SK-N-SH (cell line): ENCODE data around the gene RREB1.

Experiments used
- CHD2 ChIP-seq: fragments of 150-350 bp; IDR thresholded peaks from 2 replicates; pipeline ENCODE4 v1.6.1; 2018; ENCODE audit warnings: low read length; ENCODE audit not compliant: partially characterized antibody
- CTCF ChIP-seq: fragments of 200-600 bp; sonication (generic); IDR thresholded peaks from 2 replicates; pipeline ENCODE4 v1.6.1; 2017; ENCODE audit warnings: antibody characterized with exemption, mild to moderate bottlenecking, moderate library complexity
- EZH2phosphoT487 ChIP-seq: fragments of 200-600 bp; sonication (generic); IDR thresholded peaks from 2 replicates; pipeline ENCODE4 v1.6.1; 2017; ENCODE audit warnings: low read depth, mixed run types, mild to moderate bottlenecking, antibody characterized with exemption, moderate library complexity, borderline replicate concordance
- FOSL2 ChIP-seq: IDR thresholded peaks from 2 replicates; pipeline ENCODE4 v1.4.0; 2012; ENCODE audit warnings: low read depth, mild to moderate bottlenecking, moderate library complexity, borderline replicate concordance
- FOXM1 ChIP-seq: IDR thresholded peaks from 2 replicates; pipeline ENCODE4 v1.4.0; 2012; ENCODE audit warnings: low read depth, mild to moderate bottlenecking
- GABPA ChIP-seq: IDR thresholded peaks from 2 replicates; pipeline ENCODE4 v1.4.0; 2012; ENCODE audit warnings: low read depth, mild to moderate bottlenecking
- PBX3 ChIP-seq: IDR thresholded peaks from 2 replicates; pipeline ENCODE4; 2012
- POLR2AphosphoS5 ChIP-seq: IDR thresholded peaks from 2 replicates; pipeline ENCODE4 v1.6.1; 2012; ENCODE audit warnings: low read depth, low read length
- RAD21 ChIP-seq: IDR thresholded peaks from 2 replicates; pipeline ENCODE4 v1.6.1; 2012; ENCODE audit warnings: mild to moderate bottlenecking, low read length
- RCOR1 ChIP-seq: fragments of 150-350 bp; IDR thresholded peaks from 2 replicates; pipeline ENCODE4 v1.6.1; 2017; ENCODE audit warnings: antibody characterized with exemption, low read length
- REST ChIP-seq: IDR thresholded peaks from 2 replicates; pipeline ENCODE4 v1.6.1; 2012; ENCODE audit warnings: mild to moderate bottlenecking, low read depth, low read length, moderate library complexity

- no peak for TF ChIP-seq CTCF
- TF ChIP-seq PBX3 = no peak
- no peak for TF ChIP-seq RAD21
- TF ChIP-seq REST = no peak
- no peak for TF ChIP-seq RCOR1
- no peak for TF ChIP-seq CHD2
- no peak for TF ChIP-seq FOXM1
- TF ChIP-seq POLR2AphosphoS5 = no peak
- TF ChIP-seq EZH2phosphoT487 = no peak
- no peak for TF ChIP-seq FOSL2
- TF ChIP-seq GABPA = no peak
Observed at GRCh38 chr6:7236306-7237209, 128.8 kb downstream of the RREB1 start.
